GM20000 (cell line): Measurements from ENCODE around the gene BSN.

Source experiments
- DNase-seq: peaks from one replicate; pipeline ENCODE4 v3.0.0; 2012; ENCODE audit warnings: low spot score
- TF ChIP-seq, protein P1 (sequence below): IDR thresholded peaks from 2 replicates; pipeline ENCODE4 v1.5.1; 2012; ENCODE audit warnings: mild to moderate bottlenecking, control low read depth; ENCODE audit errors: extremely low read depth, missing control alignments

Gene BSN

GRCh38 chr3:49714728-49715550, 160.7 kb downstream of the BSN start:
- DNase-seq, result no peak
- TF ChIP-seq, protein P1, sequence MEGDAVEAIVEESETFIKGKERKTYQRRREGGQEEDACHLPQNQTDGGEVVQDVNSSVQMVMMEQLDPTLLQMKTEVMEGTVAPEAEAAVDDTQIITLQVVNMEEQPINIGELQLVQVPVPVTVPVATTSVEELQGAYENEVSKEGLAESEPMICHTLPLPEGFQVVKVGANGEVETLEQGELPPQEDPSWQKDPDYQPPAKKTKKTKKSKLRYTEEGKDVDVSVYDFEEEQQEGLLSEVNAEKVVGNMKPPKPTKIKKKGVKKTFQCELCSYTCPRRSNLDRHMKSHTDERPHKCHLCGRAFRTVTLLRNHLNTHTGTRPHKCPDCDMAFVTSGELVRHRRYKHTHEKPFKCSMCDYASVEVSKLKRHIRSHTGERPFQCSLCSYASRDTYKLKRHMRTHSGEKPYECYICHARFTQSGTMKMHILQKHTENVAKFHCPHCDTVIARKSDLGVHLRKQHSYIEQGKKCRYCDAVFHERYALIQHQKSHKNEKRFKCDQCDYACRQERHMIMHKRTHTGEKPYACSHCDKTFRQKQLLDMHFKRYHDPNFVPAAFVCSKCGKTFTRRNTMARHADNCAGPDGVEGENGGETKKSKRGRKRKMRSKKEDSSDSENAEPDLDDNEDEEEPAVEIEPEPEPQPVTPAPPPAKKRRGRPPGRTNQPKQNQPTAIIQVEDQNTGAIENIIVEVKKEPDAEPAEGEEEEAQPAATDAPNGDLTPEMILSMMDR, result no peak

DNA sequence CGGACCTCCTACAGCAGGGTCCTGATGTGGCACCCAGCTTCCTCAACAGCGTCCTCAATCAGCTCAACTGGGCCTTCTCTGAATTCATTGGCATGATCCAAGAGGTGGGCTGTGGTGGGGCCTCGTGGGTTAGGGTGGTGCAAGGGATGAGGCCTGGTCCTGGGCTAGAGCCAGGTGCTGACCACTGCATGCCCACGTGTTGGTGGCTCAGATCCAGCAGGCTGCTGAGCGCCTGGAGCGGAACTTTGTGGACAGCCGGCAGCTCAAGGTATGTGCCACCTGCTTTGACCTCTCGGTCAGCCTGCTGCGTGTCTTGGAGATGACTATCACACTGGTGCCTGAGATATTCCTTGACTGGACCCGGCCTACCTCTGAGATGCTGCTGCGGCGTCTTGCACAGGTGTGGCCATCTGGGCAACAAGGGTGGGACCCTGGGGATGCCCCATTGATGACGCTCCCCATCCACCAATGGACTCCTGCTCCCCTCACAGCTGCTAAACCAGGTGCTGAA, 161.4 kb downstream of the BSN start:
- TF ChIP-seq, protein P1, result no peak
- DNase-seq, result no peak

DNA sequence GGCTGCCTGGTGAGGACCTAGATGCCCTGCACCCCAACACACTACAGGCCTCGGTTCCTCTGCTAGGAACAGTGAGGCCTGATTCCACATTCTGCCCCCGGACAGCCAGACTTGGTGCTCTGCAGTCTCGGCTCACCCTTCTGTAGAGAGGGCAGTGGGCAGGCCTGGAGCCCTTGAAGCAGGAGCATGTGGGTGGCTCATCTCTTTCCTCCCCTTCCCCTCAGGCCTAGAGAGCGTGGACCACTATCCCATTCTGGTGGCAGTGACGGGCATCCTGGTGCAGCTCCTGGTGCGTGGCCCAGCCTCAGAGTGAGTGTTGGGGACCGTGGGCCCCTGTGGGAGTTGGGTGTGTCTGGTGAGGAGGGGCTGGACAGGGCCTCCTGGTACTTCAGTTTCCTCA, 161.9 kb downstream of the BSN start:
- TF ChIP-seq, protein P1, result no peak
- no peak for DNase-seq

- no peak for DNase-seq
- TF ChIP-seq, protein P1, result no peak
Measured at GRCh38 chr3:49716691-49717210, 162.5 kb downstream of the BSN start.

GRCh38 chr3:49717211-49717958, 163.1 kb downstream of the BSN start:
- DNase-seq, result no peak
- TF ChIP-seq, protein P1, result no peak

DNA sequence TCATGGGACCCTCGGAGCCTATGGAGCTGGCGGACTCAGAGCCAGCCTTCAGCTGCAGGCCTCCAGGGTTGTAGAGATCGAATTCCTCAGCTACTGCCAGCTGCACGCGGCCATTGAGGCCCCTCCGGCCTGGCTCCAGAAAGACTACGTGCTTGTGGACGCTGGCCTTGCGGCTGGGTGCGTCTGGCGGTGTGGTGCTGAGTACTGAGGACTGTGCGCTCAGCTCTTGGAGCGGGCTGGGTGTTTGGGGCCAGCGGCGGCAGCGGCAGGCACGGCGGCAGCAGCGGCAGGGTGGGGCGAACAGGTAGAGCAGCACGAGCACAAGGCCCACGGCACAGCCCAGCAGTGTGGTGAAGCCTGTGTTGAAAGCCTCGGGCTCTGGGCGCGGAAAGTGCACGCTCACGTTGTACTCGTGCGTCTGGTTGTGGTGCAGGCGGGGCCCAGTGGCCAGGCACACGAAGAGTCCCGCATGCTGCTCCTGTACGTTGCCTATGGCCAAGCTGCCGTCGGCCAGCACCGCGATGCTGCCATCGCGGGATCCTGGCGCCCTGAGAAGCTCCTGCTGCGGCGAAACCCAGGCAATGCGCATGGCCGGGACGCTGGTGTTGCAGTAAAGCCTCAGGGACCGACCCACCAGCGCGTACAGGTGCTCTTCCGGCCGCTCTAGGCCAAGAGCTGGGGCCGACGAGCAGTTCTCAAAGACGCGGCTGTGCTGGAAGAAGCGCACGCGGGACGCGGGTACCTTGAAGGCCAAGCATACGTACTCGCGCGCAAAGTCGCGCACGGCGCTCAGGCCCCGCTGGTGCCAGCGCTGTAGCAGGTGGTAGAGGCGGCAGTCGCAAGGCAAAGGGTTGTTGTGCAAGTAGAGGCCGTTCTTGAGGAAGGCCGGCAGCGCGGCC, 163.9 kb downstream of the BSN start:
- DNase-seq, result no peak
- TF ChIP-seq, protein P1, result no peak
